Activated CD4-positive, alpha-beta T cell treated with anti-CD3 and anti-CD28 coated beads for 4 hours (primary cell): ENCODE data around the gene CARD8.

Experiments used
- DNase-seq, 2 donors: peaks; one replicate each; pipeline ENCODE4 v3.0.0-alpha.2; 2020

The CARD8 gene

GRCh38 chr19:48169939-48170803 lies 85.5 kb downstream of the CARD8 start, which contains the start of the genes LIG1 and ZSWIM9:
TSS of gene LIG1 (minus strand) at chr19:48170344. CDS start at chr19:48165566, 4,778 bp downstream.
TSS of gene ZSWIM9 (plus strand) at chr19:48170680. CDS start at chr19:48171803, 1,123 bp downstream.
- peak; percentile 88 to 91 for DNase-seq

GRCh38 chr19:48169578-48169938 lies 86.2 kb downstream of the CARD8 start:
- peak; percentile 94 for DNase-seq

DNA sequence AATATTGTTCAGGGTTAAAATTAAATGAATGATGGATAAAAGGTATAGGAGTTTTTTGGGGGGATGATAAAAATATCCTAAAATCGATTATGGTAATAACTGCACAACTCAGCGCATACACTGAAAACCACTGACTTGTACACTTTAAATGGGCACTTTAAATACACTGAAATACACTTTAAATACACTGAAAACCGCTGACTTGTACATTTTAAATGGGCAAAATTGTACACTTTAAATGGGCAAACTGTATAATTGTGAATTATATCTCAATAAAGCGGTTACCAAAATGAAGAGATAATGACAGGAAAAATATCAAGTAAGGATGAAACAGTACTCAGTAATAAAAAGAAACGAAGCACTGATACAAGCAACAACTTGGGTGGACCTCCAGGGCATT lies 87.0 kb downstream of the CARD8 start:
- no peak for DNase-seq

DNA sequence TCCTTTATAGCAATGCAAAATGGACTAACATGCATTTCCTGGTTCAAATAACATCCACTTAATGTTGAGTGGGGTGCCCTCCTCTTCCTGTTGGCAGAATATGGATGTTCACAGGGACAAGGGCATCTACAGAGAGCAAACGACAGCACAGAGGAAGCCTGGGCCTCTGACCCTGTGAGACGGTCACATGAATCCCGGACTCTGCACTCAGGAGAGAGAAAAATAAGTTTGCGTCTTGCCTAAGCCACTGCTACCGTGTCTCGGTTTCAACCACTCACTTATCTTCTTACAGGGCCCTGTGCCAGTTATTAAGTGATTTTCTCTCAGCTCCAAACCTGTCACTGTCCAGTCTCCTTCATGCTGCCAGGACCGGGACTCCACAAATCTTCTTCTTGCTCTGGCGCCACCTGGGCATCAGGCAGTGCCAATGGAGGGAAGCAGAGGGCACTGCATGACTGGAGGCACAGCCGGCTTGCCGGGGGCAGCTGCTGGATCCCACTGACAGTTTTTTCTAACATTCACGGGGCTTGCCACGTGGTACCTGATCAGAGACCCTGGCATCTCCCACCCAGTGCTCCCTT lies 97.4 kb downstream of the CARD8 start:
- DNase-seq = no peak
